Activated naive CD4-positive, alpha-beta T cell treated with anti-CD3 and anti-CD28 coated beads for 36 hours (primary cell): ENCODE measurements around the gene BRAT1. TPM values are rescaled to one million over a fixed set of nuclear protein-coding genes. Genes with fewer than 3 reads are reported as not detected.

Source experiments
- CTCF ChIA-PET: fragments of 350-600 bp; sonication (Branson Sonifier 250); formaldehyde crosslinking; loops from one replicate; lab custom pipeline; 2021; ENCODE audit warnings: antibody characterized with exemption; lab: Charles Lee
- DNase-seq: peaks from one replicate; pipeline ENCODE4 v3.0.0-alpha.2; 2020
- H3K27ac Mint-ChIP-seq: one replicate; pipeline ENCODE4 v1.8.0; 2021; ENCODE audit warnings: mild to moderate bottlenecking, mixed read lengths
- H3K27me3 Mint-ChIP-seq: one replicate; pipeline ENCODE4 v1.8.0; 2021; ENCODE audit warnings: low read depth, mixed read lengths
- H3K36me3 Mint-ChIP-seq: one replicate; pipeline ENCODE4 v1.8.0; 2021; ENCODE audit warnings: low read depth, mixed read lengths
- H3K4me1 Mint-ChIP-seq: one replicate; pipeline ENCODE4 v1.8.0; 2021; ENCODE audit warnings: low read depth, mixed read lengths
- H3K4me3 Mint-ChIP-seq: one replicate; pipeline ENCODE4 v1.8.0; 2021; ENCODE audit warnings: mild to moderate bottlenecking, moderate library complexity, mixed read lengths
- H3K9me3 Mint-ChIP-seq: one replicate; pipeline ENCODE4 v1.8.0; 2021; ENCODE audit warnings: mixed read lengths
- intact Hi-C: fragments of 100-400 bp; cut with micrococcal nuclease; formaldehyde crosslinking; loops from one replicate; pipeline ENCODE4 v1.15.1; 2023
- total RNA-seq, 2 experiments: library from RNA; stranded (reverse); gene quantifications; one replicate each; pipeline ENCODE4 v1.2.3, GENCODE V29; 2021

The BRAT1 gene
- total RNA-seq, 2 experiments from 2014 or later, result 26.8 to 27.3 TPM

DNA sequence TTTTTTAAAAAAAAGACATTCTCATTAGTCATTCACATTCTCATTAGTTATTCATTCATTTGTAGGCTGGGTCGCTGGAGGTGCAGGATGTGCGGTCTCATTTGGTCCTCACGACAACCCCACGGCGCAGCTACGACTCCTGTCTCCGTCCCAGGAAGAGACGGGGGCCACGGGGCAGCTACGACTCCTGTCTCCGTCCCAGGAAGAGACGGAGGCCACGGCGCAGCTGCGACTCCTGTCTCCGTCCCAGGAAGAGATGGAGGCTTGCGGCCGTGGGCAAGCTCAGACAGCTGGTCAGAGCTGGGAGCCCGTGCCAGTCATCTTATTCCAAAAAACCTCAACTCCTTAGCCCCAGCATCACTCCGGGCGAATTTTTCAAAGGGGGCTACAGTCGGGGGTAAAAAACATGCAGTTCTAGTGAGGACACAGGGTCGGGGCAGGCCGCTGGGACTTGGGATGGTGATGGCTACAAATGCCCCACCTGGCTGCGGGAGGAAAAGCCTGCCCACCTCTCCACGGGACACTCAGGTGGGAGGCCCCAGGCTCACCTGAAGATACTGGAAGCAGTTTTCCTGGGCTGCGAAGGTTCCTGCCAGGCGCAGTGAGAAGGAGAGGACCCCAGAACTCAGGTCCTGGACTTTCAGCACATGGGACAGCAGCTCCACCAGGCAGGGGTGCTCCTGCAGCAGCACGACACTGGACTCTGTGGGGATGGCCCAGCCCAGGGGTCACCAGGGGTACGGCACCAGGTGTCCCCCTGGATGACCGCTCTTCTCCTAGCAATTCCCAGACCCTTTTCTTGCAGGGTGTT, 8.3 kb downstream of the BRAT1 start:
- CTCF ChIA-PET, result interaction anchor here (2.1 kb wide), 1 partner anchor 79 kb away, joined by 4 read pairs; no protein-coding TSS in a partner anchor
- no peaks in the 10 kb centered on the region for H3K9me3 Mint-ChIP-seq
- no peak overlapping the region for H3K27ac Mint-ChIP-seq

DNA sequence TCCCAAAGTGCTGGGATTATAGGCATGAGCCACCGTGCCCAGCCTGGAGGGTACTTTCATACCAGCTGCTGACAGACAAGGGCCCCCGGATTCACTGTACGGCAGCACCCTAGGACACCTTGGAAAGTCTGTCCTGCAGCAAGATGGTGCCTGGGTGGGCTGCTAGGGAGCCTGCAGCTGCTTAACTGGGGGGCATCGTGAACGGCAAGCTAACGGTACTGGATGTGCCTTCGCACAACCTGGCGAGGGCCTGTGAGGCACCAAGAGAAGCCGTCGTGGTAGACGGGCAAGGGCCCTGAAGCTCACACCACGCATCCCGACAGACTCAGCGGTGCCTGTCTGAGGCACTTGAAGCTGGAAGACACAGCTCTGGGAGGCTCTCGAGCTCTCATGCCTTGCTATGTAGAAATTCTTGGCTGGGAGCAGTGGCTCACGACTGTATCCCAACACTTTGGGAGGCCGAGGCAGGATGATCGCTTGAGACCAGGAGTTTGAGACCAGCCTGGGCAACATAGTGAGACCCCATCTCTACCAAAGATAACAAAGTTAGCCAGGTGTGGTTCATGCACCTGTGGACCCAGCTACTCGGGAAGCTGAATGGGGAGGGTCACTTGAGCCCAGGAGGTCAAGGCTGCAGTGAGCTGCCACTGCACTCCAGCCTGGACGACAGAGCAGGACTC, 9.4 kb downstream of the BRAT1 start:
- CTCF ChIA-PET, result interaction anchor here (2.1 kb wide), 1 partner anchor 78 kb away, joined by 4 read pairs; no protein-coding TSS in a partner anchor
- intact Hi-C loops, result no loop called here
- Mint-ChIP-seq H3K27ac (no peak overlapping the region), H3K9me3 (no peaks in the 10 kb centered on the region), H3K4me1 (peaks cover 9% of the 10 kb centered on the region), H3K36me3 (peaks cover 23% of the 10 kb centered on the region), H3K4me3 (no peak overlapping the region), H3K27me3 (no peaks in the 10 kb centered on the region)
- no peak for DNase-seq

More for the DNA sequence above, 8.3 kb downstream of the BRAT1 start:
- Mint-ChIP-seq H3K27me3 (no peaks in the 10 kb centered on the region), H3K4me1 (peaks cover 9% of the 10 kb centered on the region), H3K4me3 (no peak overlapping the region), H3K36me3 (peaks cover 24% of the 10 kb centered on the region)
- DNase-seq, result no peak
- intact Hi-C loops, result no loop called here

DNA sequence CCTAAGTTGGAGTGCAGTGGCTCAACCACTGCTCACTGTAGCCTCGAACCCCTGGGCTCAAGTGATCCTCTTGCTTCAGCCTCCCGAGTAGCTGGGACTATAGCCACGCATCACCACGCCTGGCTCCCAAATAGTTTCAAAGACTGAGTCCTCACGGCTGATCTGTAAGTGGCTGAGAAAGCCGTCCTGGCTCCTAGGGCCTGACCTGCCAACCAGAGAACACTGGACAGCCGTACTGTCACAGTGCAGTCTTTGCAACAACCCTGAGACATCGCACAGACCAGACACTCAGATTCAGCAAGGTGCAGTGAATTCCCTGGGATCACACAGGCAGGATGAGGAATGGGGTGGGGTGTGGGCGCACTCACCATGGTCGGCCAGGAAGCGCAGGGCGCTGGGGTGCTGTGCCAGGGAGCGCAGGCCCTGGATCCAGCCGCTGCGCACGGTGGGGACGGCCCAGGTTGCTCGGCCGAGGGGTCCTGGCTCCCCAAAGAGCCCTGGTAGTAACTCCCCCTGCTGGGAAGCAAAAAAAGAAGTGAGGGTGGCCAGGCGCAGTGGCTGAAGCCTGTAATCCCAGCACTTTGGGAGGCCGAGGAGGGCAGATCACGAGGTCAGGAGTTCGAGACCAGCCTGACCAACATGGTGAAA, 10.7 kb downstream of the BRAT1 start:
- H3K4me3 Mint-ChIP-seq, result no peak overlapping the region
- CTCF ChIA-PET, result interaction anchor here (2.1 kb wide), 1 partner anchor 76 kb away, joined by 4 read pairs; no protein-coding TSS in a partner anchor
- H3K9me3 Mint-ChIP-seq, result no peaks in the 10 kb centered on the region
- no peak overlapping the region for H3K27ac Mint-ChIP-seq
- H3K4me1 Mint-ChIP-seq, result peaks cover 5% of the 10 kb centered on the region
- intact Hi-C loops, result no loop called here
- no peak for DNase-seq
- H3K36me3 Mint-ChIP-seq, result peaks cover 23% of the 10 kb centered on the region
- no peaks in the 10 kb centered on the region for H3K27me3 Mint-ChIP-seq

DNA sequence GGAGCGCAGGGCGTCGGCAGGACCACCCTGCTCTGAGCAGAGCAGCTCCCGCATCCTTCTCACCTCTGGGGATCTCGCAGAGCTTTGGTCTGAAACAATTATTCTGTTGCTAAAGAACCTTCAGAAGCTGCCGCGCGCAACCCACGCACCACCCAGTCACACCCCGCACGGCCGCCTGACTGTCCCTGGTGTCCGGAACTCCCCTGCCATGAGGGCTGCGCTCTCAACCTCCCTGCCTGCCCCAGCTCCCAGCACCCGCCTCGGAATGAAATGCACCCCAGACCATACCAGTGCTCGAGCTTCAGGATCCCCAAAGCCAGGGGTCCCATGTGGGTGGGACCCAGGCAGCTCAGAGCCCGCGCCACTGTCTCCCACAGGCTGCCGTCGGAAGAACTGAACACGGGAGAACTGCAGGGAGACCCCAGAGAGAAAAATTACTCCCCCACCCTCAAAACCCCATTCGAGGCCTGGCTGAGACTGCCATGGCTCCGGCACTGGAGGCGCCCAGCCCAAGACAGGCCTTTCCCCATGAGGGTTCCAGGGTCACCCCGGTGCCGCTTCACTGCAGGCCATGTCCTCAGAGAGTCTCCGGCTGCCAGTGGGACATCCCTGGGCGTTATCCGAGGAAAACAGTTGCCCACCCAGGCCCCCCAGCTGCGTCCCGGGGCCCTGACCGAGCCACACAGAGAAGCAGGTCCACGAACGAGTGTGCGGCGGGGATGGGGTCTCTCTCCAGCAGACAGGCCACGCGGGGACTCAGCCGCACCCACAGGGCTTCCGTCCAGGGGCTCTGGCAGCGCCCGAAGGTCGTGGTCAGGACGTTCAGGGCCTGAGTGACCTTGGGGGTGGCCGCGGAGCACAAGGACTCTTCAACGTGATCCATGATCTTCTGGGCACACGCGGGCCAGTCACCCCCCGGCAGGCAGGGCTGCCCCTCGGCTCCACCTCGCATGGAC, 12.1 kb downstream of the BRAT1 start:
- no peak overlapping the region for H3K4me3 Mint-ChIP-seq
- H3K36me3 Mint-ChIP-seq, result peaks cover 20% of the 10 kb centered on the region

DNA sequence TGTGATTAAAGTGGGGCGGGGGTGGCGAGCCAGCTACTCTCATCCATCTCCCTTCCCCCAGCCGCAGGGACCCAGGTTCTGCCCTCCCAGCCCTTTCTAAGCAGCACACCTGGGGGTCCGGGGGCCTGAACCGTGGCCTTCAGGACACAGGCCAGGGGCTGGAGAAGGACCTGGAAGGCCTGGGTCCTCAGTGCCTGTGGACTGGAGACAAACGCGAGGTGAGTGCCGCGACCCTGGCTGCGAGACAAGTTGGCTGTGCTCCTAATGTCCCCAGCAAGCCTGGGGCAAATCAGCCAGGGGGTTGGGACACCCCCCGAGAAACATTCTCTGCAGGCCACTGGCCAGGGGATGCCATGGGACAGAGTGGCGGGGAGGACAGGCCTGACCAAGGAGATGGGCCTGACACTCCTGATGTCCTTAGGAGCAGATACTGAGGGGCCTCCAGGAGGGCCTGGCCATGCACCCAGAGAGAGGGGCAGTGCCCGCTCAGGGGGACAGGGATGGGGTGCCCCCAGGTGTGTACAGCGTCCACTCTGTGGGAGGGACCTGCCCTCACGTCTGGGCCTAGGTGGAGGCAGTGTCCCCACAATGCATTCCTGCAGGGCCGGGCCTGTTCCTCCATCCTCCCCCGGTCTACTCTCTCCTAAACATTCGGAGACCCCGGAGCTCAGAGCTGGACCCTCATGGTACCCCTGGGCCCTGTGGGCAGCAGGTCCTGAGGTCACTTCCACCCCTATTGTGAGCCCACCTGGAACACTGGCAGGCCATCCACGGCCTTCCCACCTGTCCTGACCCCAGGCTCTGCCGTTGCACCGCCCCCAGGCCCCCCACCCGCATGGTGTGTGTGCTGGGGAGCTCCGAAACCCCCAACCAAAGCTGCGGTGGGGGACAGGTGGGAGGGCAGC, 13.1 kb downstream of the BRAT1 start:
- H3K27me3 Mint-ChIP-seq, result no peaks in the 10 kb centered on the region
- CTCF ChIA-PET, result no interaction called here
- intact Hi-C loops, result no loop called here
- no peak overlapping the region for H3K27ac Mint-ChIP-seq
- H3K36me3 Mint-ChIP-seq, result peaks cover 16% of the 10 kb centered on the region
- DNase-seq, result no peak
- H3K4me1 Mint-ChIP-seq, result no peaks in the 10 kb centered on the region
- H3K4me3 Mint-ChIP-seq, result no peak overlapping the region
- no peaks in the 10 kb centered on the region for H3K9me3 Mint-ChIP-seq

More for the DNA sequence above, 12.1 kb downstream of the BRAT1 start:
- no peak overlapping the region for H3K27ac Mint-ChIP-seq
- H3K9me3 Mint-ChIP-seq, result no peaks in the 10 kb centered on the region
- no peak for DNase-seq
- H3K27me3 Mint-ChIP-seq, result no peaks in the 10 kb centered on the region
- CTCF ChIA-PET, result no interaction called here
- intact Hi-C loops, result no loop called here
- H3K4me1 Mint-ChIP-seq, result no peaks in the 10 kb centered on the region

DNA sequence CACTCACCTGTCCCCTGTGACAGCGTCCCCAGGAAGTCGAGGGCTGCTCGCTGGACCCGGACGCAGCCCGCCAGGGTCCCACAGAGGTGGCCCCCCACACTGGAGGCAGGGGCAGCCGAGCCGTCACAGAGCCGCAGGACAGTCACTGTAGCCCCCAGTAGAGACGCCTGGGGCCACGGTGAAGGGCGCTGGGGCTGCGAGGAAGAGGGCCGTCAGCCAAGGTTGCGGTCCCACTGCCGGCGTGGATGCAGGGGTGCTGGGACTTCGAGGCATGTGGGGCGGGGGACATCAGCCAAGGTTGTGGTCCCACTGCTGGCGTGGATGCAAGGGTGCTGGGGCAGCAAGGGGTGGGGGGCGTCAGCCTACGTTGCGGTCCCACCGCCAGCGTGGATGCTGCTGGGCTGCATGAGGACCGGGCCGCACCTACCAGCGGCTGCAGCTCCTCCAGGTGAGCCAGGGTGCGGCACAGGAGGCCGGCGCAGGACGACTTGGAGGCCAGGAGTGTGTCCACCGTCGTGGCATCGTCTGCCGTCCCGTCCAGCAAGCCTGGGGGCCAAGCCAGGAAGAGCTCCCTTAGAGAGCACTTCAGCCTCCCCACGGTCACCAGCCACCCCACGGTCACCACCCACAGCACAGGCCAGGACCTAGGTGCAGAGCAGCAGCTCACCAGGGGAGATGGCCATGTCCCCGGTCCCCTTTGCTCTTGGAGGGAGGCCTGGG, 13.9 kb downstream of the BRAT1 start:
- H3K4me1 Mint-ChIP-seq, result no peaks in the 10 kb centered on the region
- no peaks in the 10 kb centered on the region for H3K9me3 Mint-ChIP-seq
- no peak overlapping the region for H3K27ac Mint-ChIP-seq
- H3K4me3 Mint-ChIP-seq, result no peak overlapping the region
- intact Hi-C loops, result no loop called here
- DNase-seq, result no peak
- H3K27me3 Mint-ChIP-seq, result no peaks in the 10 kb centered on the region
- H3K36me3 Mint-ChIP-seq, result peaks cover 12% of the 10 kb centered on the region
- CTCF ChIA-PET, result interaction anchor here (0.9 kb wide), 1 partner anchor 92 kb away, joined by 3 read pairs; no protein-coding TSS in a partner anchor

DNA sequence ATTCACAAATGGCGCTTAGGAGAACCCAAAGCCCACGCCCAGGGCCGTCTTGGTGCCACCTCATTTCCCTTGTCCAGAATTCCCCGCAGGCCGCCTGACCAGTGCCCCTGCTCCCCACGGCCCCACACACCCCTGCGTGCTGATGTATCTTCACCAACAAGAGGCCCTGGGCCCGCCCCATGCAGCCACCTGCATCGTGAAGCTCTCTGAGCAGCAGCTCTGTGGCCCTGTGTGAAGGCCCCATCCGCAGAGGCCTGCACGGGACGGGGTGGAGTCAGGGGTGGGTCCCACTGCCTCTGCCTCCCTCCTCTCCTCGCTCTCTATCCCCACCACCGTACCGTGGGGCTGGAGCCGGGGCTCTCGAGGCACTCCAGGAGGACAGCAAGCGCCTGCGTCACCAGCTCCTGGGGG, 14.7 kb downstream of the BRAT1 start:
- no peak overlapping the region for H3K4me3 Mint-ChIP-seq
- H3K4me1 Mint-ChIP-seq, result no peaks in the 10 kb centered on the region
- CTCF ChIA-PET, result interaction anchor here (0.9 kb wide), 1 partner anchor 91 kb away, joined by 3 read pairs; no protein-coding TSS in a partner anchor
- peaks cover 8% of the 10 kb centered on the region for H3K36me3 Mint-ChIP-seq
- no peaks in the 10 kb centered on the region for H3K27me3 Mint-ChIP-seq
- intact Hi-C loops, result no loop called here
- no peaks in the 10 kb centered on the region for H3K9me3 Mint-ChIP-seq
- DNase-seq, result no peak
- no peak overlapping the region for H3K27ac Mint-ChIP-seq

DNA sequence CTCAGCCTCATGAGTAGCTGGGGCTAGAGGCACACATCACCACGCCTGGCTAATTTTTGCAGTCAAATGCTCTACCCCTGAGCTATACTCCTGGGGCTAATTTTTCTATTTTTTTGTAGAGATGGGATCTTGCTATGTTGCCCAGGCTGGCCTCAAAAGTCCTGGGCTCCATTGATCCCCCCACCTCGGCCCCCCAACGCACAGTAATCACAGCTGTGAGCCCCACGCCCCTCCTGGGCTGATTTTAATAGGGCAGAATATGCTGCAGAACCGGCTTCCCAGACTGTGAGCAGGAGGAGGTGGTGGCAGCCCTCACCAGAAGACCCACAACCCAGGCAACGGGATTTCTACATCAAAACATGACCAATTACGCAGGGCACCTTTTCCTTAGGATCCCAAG, 15.2 kb downstream of the BRAT1 start:
- CTCF ChIA-PET, result no interaction called here

DNA sequence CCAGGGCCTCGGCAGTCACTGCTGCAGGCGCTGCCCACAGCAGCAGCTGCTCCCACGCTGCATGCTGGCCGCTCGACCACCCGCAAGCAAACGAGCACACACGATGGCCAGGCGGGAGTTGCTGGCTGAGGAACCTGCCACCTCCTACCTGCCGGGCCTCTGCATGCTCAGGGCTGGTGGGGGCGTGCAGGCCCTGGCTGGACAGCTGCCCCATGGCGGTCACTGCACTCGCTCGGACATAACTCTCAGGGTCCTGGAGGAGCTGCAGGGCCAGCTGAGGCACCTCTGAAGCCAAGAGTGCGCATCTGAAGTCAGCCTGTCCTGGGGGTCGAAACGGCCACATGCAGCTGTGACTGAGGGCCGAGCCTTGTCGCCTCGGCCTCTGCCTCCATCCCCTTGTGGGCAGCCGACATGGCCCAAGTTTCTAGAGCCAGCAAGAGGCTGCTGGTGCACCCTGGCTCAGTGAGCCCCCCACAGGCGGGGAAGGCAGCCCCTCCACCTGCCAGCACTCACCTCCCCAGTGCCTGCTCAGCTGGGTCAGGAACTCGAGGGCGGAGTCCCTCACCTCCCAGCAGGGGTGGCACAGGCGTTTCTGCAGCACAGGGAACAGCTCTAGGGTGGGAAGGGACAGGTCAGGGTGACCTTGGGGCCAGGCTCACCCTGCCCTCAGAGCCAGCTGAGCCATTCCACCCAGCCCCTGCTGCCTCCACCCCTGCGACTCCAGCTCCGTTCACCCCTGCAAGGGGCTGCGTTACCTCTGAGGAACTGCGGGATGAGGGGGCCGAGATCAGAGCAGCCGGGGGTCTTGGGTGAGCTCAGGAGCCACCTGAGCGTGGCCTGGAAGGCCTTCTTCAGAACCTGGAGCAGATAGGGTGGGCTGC, 16.1 kb downstream of the BRAT1 start:
- Mint-ChIP-seq H3K4me3 (no peak overlapping the region), H3K36me3 (peaks cover 4% of the 10 kb centered on the region), H3K27me3 (no peaks in the 10 kb centered on the region), H3K27ac (no peak overlapping the region), H3K4me1 (no peaks in the 10 kb centered on the region), H3K9me3 (no peaks in the 10 kb centered on the region)
- DNase-seq, result no peak
- intact Hi-C loops, result no loop called here
- CTCF ChIA-PET, result no interaction called here

More for the DNA sequence above, 15.2 kb downstream of the BRAT1 start:
- Mint-ChIP-seq H3K36me3 (peaks cover 8% of the 10 kb centered on the region), H3K4me1 (no peaks in the 10 kb centered on the region), H3K9me3 (no peaks in the 10 kb centered on the region), H3K27me3 (no peaks in the 10 kb centered on the region), H3K4me3 (no peak overlapping the region), H3K27ac (no peak overlapping the region)
- intact Hi-C loops, result no loop called here
- DNase-seq, result no peak
